ENCODE data around the gene BUB3.

BUB3 gene

DNA sequence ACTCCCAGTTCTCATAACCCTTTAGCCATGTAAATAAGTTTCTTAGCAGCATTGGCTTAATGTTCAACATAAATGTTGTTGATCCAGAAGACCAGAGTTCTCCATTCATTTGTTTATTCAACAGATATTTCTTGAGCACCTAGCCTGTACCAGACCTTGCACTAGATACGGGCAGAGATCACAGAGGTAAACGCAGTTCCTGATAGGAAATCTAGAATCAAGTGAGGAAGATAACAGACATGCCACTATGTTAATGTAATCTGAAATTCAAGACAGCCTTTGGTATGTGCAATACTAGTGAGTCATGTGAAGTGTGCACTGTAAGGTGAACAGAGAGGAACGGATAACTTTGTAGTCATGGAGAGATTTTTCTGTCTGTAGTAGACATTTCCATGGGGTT lies 3.0 kb downstream of the BUB3 start:
- Histone ChIP-seq H3K27ac (no peak overlapping the region), H3K27me3 (ENCODE audit: insufficient read depth, low read depth, severe bottlenecking) (peaks cover 8% of the 10 kb centered on the region), H3K36me3 (peaks cover 77% of the 10 kb centered on the region), H3K4me3 (ENCODE audit: low read depth, low read length) (no peak overlapping the region), H3K9me3 (ENCODE audit: severe bottlenecking) (peaks cover 9% of the 10 kb centered on the region)
- no peak for DNase-seq
- TF ChIP-seq, protein P1, sequence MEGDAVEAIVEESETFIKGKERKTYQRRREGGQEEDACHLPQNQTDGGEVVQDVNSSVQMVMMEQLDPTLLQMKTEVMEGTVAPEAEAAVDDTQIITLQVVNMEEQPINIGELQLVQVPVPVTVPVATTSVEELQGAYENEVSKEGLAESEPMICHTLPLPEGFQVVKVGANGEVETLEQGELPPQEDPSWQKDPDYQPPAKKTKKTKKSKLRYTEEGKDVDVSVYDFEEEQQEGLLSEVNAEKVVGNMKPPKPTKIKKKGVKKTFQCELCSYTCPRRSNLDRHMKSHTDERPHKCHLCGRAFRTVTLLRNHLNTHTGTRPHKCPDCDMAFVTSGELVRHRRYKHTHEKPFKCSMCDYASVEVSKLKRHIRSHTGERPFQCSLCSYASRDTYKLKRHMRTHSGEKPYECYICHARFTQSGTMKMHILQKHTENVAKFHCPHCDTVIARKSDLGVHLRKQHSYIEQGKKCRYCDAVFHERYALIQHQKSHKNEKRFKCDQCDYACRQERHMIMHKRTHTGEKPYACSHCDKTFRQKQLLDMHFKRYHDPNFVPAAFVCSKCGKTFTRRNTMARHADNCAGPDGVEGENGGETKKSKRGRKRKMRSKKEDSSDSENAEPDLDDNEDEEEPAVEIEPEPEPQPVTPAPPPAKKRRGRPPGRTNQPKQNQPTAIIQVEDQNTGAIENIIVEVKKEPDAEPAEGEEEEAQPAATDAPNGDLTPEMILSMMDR (IDR thresholded peaks at IDR 0.05; ENCODE audit: low read depth, low read length) = no peak

DNA sequence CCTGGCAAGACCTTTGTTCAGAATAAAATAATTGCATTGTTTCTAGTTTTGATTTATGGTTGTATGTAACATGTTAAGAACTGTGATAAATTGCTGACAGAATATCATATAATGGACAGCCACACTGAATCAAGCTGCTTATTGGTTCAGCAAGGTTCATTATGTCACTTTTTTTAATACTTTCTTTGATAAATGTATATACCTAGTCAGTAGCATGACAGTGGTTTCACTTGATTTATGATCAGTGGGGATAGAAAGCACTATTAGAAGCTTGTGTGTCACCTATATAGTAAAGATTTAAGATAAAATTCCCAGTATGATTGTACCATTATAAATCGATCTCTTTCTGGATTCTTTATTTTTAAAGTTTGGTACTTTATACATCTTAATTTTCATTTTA lies 4.5 kb downstream of the BUB3 start:
- peaks cover 92% of the 10 kb centered on the region for H3K36me3 ChIP-seq

DNA sequence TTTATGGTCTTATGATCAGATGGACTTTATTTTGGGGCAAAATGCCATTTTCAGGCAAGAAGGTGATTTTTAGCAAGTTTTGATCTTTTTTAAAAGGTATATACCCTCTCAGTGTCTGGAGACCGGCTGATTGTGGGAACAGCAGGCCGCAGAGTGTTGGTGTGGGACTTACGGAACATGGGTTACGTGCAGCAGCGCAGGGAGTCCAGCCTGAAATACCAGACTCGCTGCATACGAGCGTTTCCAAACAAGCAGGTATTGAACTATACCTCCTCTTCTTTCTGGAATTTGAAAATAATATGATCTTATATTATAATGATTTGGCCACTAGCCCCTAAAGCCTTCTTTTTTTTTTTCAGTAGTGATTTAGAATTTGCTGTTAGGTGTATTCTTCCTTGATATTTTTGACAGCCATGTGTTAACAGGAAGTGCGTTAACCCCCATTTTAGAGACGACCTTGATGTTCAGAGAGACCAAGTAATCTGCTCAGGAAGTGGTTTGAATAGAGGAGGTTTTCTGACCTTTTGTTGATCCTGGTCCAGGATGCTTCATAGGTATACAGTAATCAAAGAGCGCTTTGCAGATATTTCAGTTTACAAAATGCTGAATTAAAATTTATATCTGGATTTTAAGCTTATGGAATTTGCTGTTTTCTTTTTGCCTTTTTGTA lies 6.2 kb downstream of the BUB3 start:
- TF ChIP-seq, protein P1 (IDR thresholded peaks at IDR 0.05; ENCODE audit: low read depth, low read length) = no peak
- DNase-seq = no peak
- Histone ChIP-seq H3K36me3 (peaks cover 97% of the 10 kb centered on the region), H3K27me3 (ENCODE audit: insufficient read depth, low read depth, severe bottlenecking) (no peaks in the 10 kb centered on the region), H3K4me3 (ENCODE audit: low read depth, low read length) (no peak overlapping the region), H3K27ac (no peak overlapping the region), H3K9me3 (ENCODE audit: severe bottlenecking) (no peaks in the 10 kb centered on the region)

More for the DNA sequence above, 4.5 kb downstream of the BUB3 start:
- H3K27me3 ChIP-seq (ENCODE audit: insufficient read depth, low read depth, severe bottlenecking) = no peaks in the 10 kb centered on the region
- no peak for DNase-seq
- no peak overlapping the region for H3K27ac ChIP-seq
- no peak overlapping the region for H3K4me3 ChIP-seq (ENCODE audit: low read depth, low read length)
- TF ChIP-seq, protein P1 (IDR thresholded peaks at IDR 0.05; ENCODE audit: low read depth, low read length) = no peak
- H3K9me3 ChIP-seq (ENCODE audit: severe bottlenecking) = peaks cover 4% of the 10 kb centered on the region

DNA sequence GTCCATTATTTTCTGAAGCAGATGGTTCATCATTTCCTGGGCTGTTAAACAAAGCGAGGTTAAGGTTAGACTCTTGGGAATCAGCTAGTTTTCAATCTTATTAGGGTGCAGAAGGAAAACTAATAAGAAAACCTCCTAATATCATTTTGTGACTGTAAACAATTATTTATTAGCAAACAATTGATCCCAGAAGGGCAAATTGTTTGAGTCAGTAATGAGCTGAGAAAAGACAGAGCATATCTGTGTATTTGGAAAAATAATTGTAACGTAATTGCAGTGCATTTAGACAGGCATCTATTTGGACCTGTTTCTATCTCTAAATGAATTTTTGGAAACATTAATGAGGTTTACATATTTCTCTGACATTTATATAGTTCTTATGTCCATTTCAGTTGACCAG lies 10.1 kb downstream of the BUB3 start:
- Histone ChIP-seq H3K4me3 (ENCODE audit: low read depth, low read length) (no peak overlapping the region), H3K27me3 (ENCODE audit: insufficient read depth, low read depth, severe bottlenecking) (no peaks in the 10 kb centered on the region), H3K36me3 (peaks cover 83% of the 10 kb centered on the region), H3K9me3 (ENCODE audit: severe bottlenecking) (no peaks in the 10 kb centered on the region), H3K27ac (no peak overlapping the region)
- DNase-seq = no peak
- TF ChIP-seq, protein P1 (IDR thresholded peaks at IDR 0.05; ENCODE audit: low read depth, low read length) = no peak

DNA sequence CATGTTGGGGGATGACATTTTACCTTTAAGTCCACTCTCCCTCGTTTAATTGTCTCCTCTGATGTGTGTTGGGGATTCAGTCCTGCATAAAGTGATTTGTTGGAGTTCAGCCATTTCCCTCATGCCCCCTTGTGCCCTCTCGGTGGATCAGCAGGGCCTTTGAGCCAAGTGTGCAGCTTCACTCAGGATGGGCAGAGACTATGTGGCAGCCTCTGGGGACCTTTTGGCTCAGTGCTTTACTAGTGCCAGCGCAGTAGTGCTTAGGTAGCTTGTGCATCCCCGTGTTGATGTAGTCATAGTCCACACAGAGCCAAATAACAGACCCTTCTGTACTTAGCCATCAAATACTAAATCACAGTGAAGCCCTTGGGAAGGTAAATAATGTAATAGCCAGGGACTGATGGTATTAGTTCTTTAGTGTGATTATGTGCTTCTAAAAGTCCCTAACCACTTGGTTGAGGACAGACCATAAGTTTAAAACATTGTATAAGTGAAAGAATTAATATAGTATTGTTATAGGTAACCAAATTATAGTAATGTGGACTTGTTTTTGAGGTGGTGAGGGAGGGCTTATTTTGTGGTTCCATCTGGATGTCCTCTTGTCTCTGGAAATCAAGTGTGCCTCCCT lies 11.4 kb downstream of the BUB3 start:
- no peak overlapping the region for H3K27ac ChIP-seq
- H3K36me3 ChIP-seq = peaks cover 75% of the 10 kb centered on the region
- H3K27me3 ChIP-seq (ENCODE audit: insufficient read depth, low read depth, severe bottlenecking) = no peaks in the 10 kb centered on the region
- no peaks in the 10 kb centered on the region for H3K9me3 ChIP-seq (ENCODE audit: severe bottlenecking)
- DNase-seq = no peak
- TF ChIP-seq, protein P1 (IDR thresholded peaks at IDR 0.05; ENCODE audit: low read depth, low read length) = no peak
- no peak overlapping the region for H3K4me3 ChIP-seq (ENCODE audit: low read depth, low read length)

Measured in WERI-Rb-1 (cell line).